GM23338 (cell line): ENCODE results near the gene NPY1R. TPM values are rescaled to one million over a fixed set of nuclear protein-coding genes. Genes with fewer than 3 reads are reported as not detected.

Experiments
- ATAC-seq: fragments of 200-7000 bp; cut with Tn5 transposase; 3 replicates; pipeline ENCODE4 v1.9.1; 2020
- DNase-seq: peaks from one replicate; pipeline ENCODE4 v3.0.0-alpha.2; 2015; ENCODE audit warnings: low spot score
- H2AFZ ChIP-seq: fragments of 200-600 bp; sonication (generic); 2 replicates; pipeline ENCODE4 v1.8.0; 2016; ENCODE audit warnings: antibody characterized with exemption, mild to moderate bottlenecking, moderate library complexity
- H3F3A ChIP-seq: fragments of 200-600 bp; sonication (generic); replicated peaks from 2 replicates; pipeline ENCODE4 v1.8.0; 2017; ENCODE audit warnings: antibody characterized with exemption, mixed run types, low read depth
- H3K27ac ChIP-seq: fragments of 200-600 bp; sonication (generic); 2 replicates; pipeline ENCODE4 v1.6.1; 2016; ENCODE audit warnings: low read depth
- H3K27me3 ChIP-seq: fragments of 200-600 bp; sonication (generic); 2 replicates; pipeline ENCODE4 v1.8.0; 2016; ENCODE audit warnings: mild to moderate bottlenecking, mixed run types, moderate library complexity; ENCODE audit not compliant: insufficient read depth
- H3K36me3 ChIP-seq: fragments of 200-600 bp; sonication (generic); 2 replicates; pipeline ENCODE4 v1.8.0; 2016; ENCODE audit warnings: mild to moderate bottlenecking; ENCODE audit not compliant: insufficient read depth
- H3K4me1 ChIP-seq: fragments of 200-600 bp; sonication (generic); 2 replicates; pipeline ENCODE4 v1.8.0; 2016; ENCODE audit warnings: mild to moderate bottlenecking, moderate library complexity; ENCODE audit not compliant: insufficient read depth
- H3K4me2 ChIP-seq: fragments of 200-600 bp; sonication (generic); 2 replicates; pipeline ENCODE4 v1.7.1; 2017; ENCODE audit warnings: mixed run types
- H3K4me3 ChIP-seq: fragments of 200-600 bp; sonication (generic); 2 replicates; pipeline ENCODE4 v1.6.1; 2016; ENCODE audit warnings: mixed run types
- H3K79me2 ChIP-seq: fragments of 200-600 bp; sonication (generic); replicated peaks from 2 replicates; pipeline ENCODE4 v1.8.0; 2017; ENCODE audit warnings: mild to moderate bottlenecking; ENCODE audit not compliant: insufficient read depth
- H3K9me2 ChIP-seq: fragments of 200-600 bp; sonication (generic); 2 replicates; pipeline ENCODE4 v1.8.0; 2017; ENCODE audit not compliant: insufficient read depth
- H4K20me1 ChIP-seq: fragments of 200-600 bp; sonication (generic); replicated peaks from 2 replicates; pipeline ENCODE4 v1.8.0; 2017; ENCODE audit warnings: mild to moderate bottlenecking; ENCODE audit not compliant: insufficient read depth
- H3K27ac Mint-ChIP-seq: 2 replicates; pipeline ENCODE4 v1.8.0; 2020; ENCODE audit warnings: inconsistent platforms, mild to moderate bottlenecking, moderate library complexity, mixed read lengths
- H3K27me3 Mint-ChIP-seq: 3 replicates; pipeline ENCODE4 v1.8.0; 2022; ENCODE audit warnings: low read depth, mild to moderate bottlenecking, moderate library complexity, mixed read lengths, inconsistent platforms; ENCODE audit not compliant: insufficient read depth, poor library complexity
- H3K36me3 Mint-ChIP-seq: 3 replicates; pipeline ENCODE4 v1.8.0; 2021; ENCODE audit warnings: low read depth, mild to moderate bottlenecking, inconsistent platforms, moderate library complexity, mixed read lengths
- H3K4me1 Mint-ChIP-seq: 3 replicates; pipeline ENCODE4 v1.8.0; 2020; ENCODE audit warnings: mild to moderate bottlenecking, inconsistent platforms, mixed read lengths
- H3K4me3 Mint-ChIP-seq: 3 replicates; pipeline ENCODE4 v1.8.0; 2021; ENCODE audit warnings: moderate library complexity, mild to moderate bottlenecking, inconsistent platforms, mixed read lengths
- H3K9me3 Mint-ChIP-seq: 3 replicates; pipeline ENCODE4 v1.8.0; 2020; ENCODE audit warnings: moderate library complexity, mild to moderate bottlenecking, inconsistent platforms, mixed read lengths
- CREB1 ChIP-seq: fragments of 250-450 bp; sonication (Bioruptor Pico); IDR thresholded peaks from 2 replicates; pipeline ENCODE4 v1.5.0; 2020; ENCODE audit warnings: low read depth, mild to moderate bottlenecking, moderate library complexity
- CTCF ChIP-seq, 2 experiments: fragments of 200-600 bp in 1 of 2; sonication (generic) in 1 of 2; conservative IDR thresholded peaks; 2 replicates each; pipeline versions ENCODE4 v1.5.1 to v1.6.1; 2016 to 2017; ENCODE audit warnings: antibody characterized with exemption in 2 of 2, low read depth in 2 of 2, mild to moderate bottlenecking in 2 of 2, moderate library complexity in 1 of 2
- EZH2 ChIP-seq: fragments of 200-600 bp; sonication (generic); IDR thresholded peaks from one replicate; pipeline ENCODE4 v1.8.0; 2017; ENCODE audit warnings: antibody characterized with exemption, mild to moderate bottlenecking, low read depth; ENCODE audit not compliant: unreplicated experiment
- EZH2phosphoT487 ChIP-seq: fragments of 200-600 bp; sonication (generic); IDR thresholded peaks from one replicate; pipeline ENCODE4 v1.8.1; 2018; ENCODE audit warnings: antibody characterized with exemption; ENCODE audit not compliant: unreplicated experiment
- JUNB ChIP-seq: IDR thresholded peaks from one replicate; pipeline ENCODE4 v1.6.1; 2016; ENCODE audit warnings: antibody characterized with exemption; ENCODE audit not compliant: unreplicated experiment
- NANOG ChIP-seq: IDR thresholded peaks from 2 replicates; pipeline ENCODE4 v1.6.1; 2016; ENCODE audit warnings: antibody characterized with exemption, borderline replicate concordance
- POLR2AphosphoS5 ChIP-seq: IDR thresholded peaks from 2 replicates; pipeline ENCODE4 v1.6.1; 2016; ENCODE audit warnings: antibody characterized with exemption, low read depth
- STAT1 ChIP-seq: IDR thresholded peaks from one replicate; pipeline ENCODE4 v1.6.1; 2016; ENCODE audit warnings: antibody characterized with exemption; ENCODE audit not compliant: unreplicated experiment
- ZNF331 ChIP-seq: fragments of 250-450 bp; sonication (Bioruptor Pico); IDR thresholded peaks from 2 replicates; pipeline ENCODE4 v1.5.0; 2020; ENCODE audit warnings: low read depth, mild to moderate bottlenecking, moderate library complexity
- ZNF462 ChIP-seq: fragments of 250-450 bp; sonication (Bioruptor Pico); IDR thresholded peaks from 2 replicates; pipeline ENCODE4 v1.5.0; 2020; ENCODE audit warnings: mild to moderate bottlenecking, moderate library complexity
- polyA plus RNA-seq: library from polyadenylated mRNA; unstranded; fragments of >200 nt; fragmentation: Nextera tagmentation; extraction: Ambion mirVana; gene quantifications from 2 replicates; pipeline ENCODE4 v1.2.1, GENCODE V29; 2016
- total RNA-seq: library from RNA; depleted of rRNA; stranded (reverse); fragments of >200 nt; shearing (Covaris generic); gene quantifications from 2 replicates; pipeline ENCODE4 v1.2.3, GENCODE V29; 2014

The NPY1R gene
- total and polyA plus RNA-seq, 2 experiments from 2014 or later = 3.1 to 7.4 TPM

GRCh38 chr4:163378661-163379060, 46.3 kb upstream of the NPY1R start:
- no peak overlapping the region for H3K27ac Mint-ChIP-seq
- no peak overlapping the region for H2AFZ ChIP-seq
- no peaks in the 10 kb centered on the region; the same call in 1 of the 2 replicates for H3K9me2 ChIP-seq
- H3K4me2 ChIP-seq = no peak overlapping the region
- no peaks in the 10 kb centered on the region for H3K4me1 ChIP-seq
- H3K4me3 Mint-ChIP-seq = no peak overlapping the region
- no peaks in the 10 kb centered on the region for H3K79me2 ChIP-seq
- ATAC-seq (no peak), DNase-seq (no peak)
- no peaks in the 10 kb centered on the region for H3K27me3 ChIP-seq
- no peaks in the 10 kb centered on the region for H3K36me3 Mint-ChIP-seq
- no peaks in the 10 kb centered on the region for H3K9me3 Mint-ChIP-seq
- no peaks in the 10 kb centered on the region for H3K36me3 ChIP-seq
- no peaks in the 10 kb centered on the region for H3K27me3 Mint-ChIP-seq
- H3F3A ChIP-seq = no peaks in the 10 kb centered on the region
- TF ChIP-seq ZNF462 (CRISPR knock-in tag) (no peak), POLR2AphosphoS5 (no peak), JUNB (no peak), STAT1 (no peak), EZH2phosphoT487 (no peak), CTCF (conservative IDR thresholded peaks at IDR 0.05; ENCODE audit: low read depth in 2 of 2) (no peak), NANOG (no peak), EZH2 (no peak), CREB1 (CRISPR knock-in tag) (no peak), ZNF331 (CRISPR knock-in tag) (no peak)
- H3K27ac ChIP-seq = no peak overlapping the region
- H4K20me1 ChIP-seq = no peaks in the 10 kb centered on the region
- H3K4me3 ChIP-seq = no peak overlapping the region
- H3K4me1 Mint-ChIP-seq = no peaks in the 10 kb centered on the region
